ENCODE data around the gene ACKR3.

Gene ACKR3

GRCh38 chr2:236583621-236584203 is 14.1 kb downstream of the ACKR3 start:
- DNase-seq (ENCODE audit: low read depth in 1 of 2, low spot score in 1 of 2): no peak

GRCh38 chr2:236584521-236585384 is 15.1 kb downstream of the ACKR3 start:
- no peak for DNase-seq (ENCODE audit: low read depth in 1 of 2, low spot score in 1 of 2)

- DNase-seq (ENCODE audit: low read depth in 1 of 2, low spot score in 1 of 2): no peak
These were observed 16.3 kb downstream of the ACKR3 start for GRCh38 chr2:236585966-236586365.

GRCh38 chr2:236587861-236588815 is 18.5 kb downstream of the ACKR3 start:
- no peak for DNase-seq (ENCODE audit: low read depth in 1 of 2, low spot score in 1 of 2)

- DNase-seq (ENCODE audit: low read depth in 1 of 2, low spot score in 1 of 2): no peak
These were observed 19.4 kb downstream of the ACKR3 start for GRCh38 chr2:236588932-236589592.

- no peak for DNase-seq (ENCODE audit: low read depth in 1 of 2, low spot score in 1 of 2)
These were observed 21.2 kb downstream of the ACKR3 start for GRCh38 chr2:236590846-236591245.

- no peak for DNase-seq (ENCODE audit: low read depth in 1 of 2, low spot score in 1 of 2)
These were observed 23.2 kb downstream of the ACKR3 start for GRCh38 chr2:236592821-236593220.

- no peak for DNase-seq (ENCODE audit: low read depth in 1 of 2, low spot score in 1 of 2)
These were observed 23.9 kb downstream of the ACKR3 start for GRCh38 chr2:236593531-236593930.

GRCh38 chr2:236593956-236594355 is 24.3 kb downstream of the ACKR3 start:
- no peak for DNase-seq (ENCODE audit: low read depth in 1 of 2, low spot score in 1 of 2)

- no peak for DNase-seq (ENCODE audit: low read depth in 1 of 2, low spot score in 1 of 2)
These were observed 28.0 kb downstream of the ACKR3 start for GRCh38 chr2:236597629-236598028.

GRCh38 chr2:236599059-236599458 is 29.4 kb downstream of the ACKR3 start:
- no peak for DNase-seq (ENCODE audit: low read depth in 1 of 2, low spot score in 1 of 2)

- no peak for DNase-seq (ENCODE audit: low read depth in 1 of 2, low spot score in 1 of 2)
These were observed 30.5 kb downstream of the ACKR3 start for GRCh38 chr2:236600158-236600557.

- DNase-seq (ENCODE audit: low read depth in 1 of 2, low spot score in 1 of 2): no peak
These were observed 31.3 kb downstream of the ACKR3 start for GRCh38 chr2:236600892-236601291.

GRCh38 chr2:236601316-236602202 is 31.9 kb downstream of the ACKR3 start:
- DNase-seq (ENCODE audit: low read depth in 1 of 2, low spot score in 1 of 2): no peak

GRCh38 chr2:236602678-236603077 is 33.1 kb downstream of the ACKR3 start:
- DNase-seq (ENCODE audit: low read depth in 1 of 2, low spot score in 1 of 2): no peak

- no peak for DNase-seq (ENCODE audit: low read depth in 1 of 2, low spot score in 1 of 2)
These were observed 33.9 kb downstream of the ACKR3 start for GRCh38 chr2:236603361-236604015.

- DNase-seq (ENCODE audit: low read depth in 1 of 2, low spot score in 1 of 2): no peak
These were observed 35.1 kb downstream of the ACKR3 start for GRCh38 chr2:236604575-236605344.

GRCh38 chr2:236605345-236605734 is 35.7 kb downstream of the ACKR3 start:
- DNase-seq (ENCODE audit: low read depth in 1 of 2, low spot score in 1 of 2): no peak

GRCh38 chr2:236606023-236606422 is 36.4 kb downstream of the ACKR3 start:
- DNase-seq (ENCODE audit: low read depth in 1 of 2, low spot score in 1 of 2): no peak

Data from activated CD4-positive, alpha-beta T cell treated with anti-CD3 and anti-CD28 coated beads, Interleukin-2, amount 50 U/mL, for 24 hours (primary cell).